GM12878 (cell line): ENCODE data around the gene MAPKAP1. TPM values are rescaled to one million over a fixed set of nuclear protein-coding genes. Genes with fewer than 3 reads are reported as not detected.

ENCODE experiments used
- BCL11A ChIP-seq: IDR thresholded peaks from 2 replicates; pipeline ENCODE4 v1.6.1; 2011; ENCODE audit warnings: low read depth, low read length
- CHD4 ChIP-seq: fragments of 200-600 bp; sonication (generic); IDR thresholded peaks from 2 replicates; pipeline ENCODE4 v1.6.1; 2016; ENCODE audit warnings: mild to moderate bottlenecking
- DPF2 ChIP-seq: fragments of 450-650 bp; IDR thresholded peaks from 2 replicates; pipeline ENCODE4 v1.6.1; 2017; ENCODE audit warnings: mild to moderate bottlenecking
- EP300 ChIP-seq, 2 experiments: fragments of 150-350 bp in 1 of 2; IDR thresholded peaks; 2 replicates each; pipeline ENCODE4 v1.6.1; 2011 to 2012; ENCODE audit warnings: low read depth in 2 of 2, low read length in 2 of 2, borderline replicate concordance in 1 of 2, improper control_type of control experiment in 1 of 2, inconsistent platforms in 1 of 2; ENCODE audit not compliant: control insufficient read depth in 1 of 2
- PAX5 ChIP-seq: IDR thresholded peaks from 2 replicates; pipeline ENCODE4 v1.6.1; 2011; ENCODE audit warnings: low read depth, low read length, borderline replicate concordance
- PML ChIP-seq: IDR thresholded peaks from 2 replicates; pipeline ENCODE4 v1.6.1; 2012; ENCODE audit warnings: low read length, inconsistent platforms
- RAD21 ChIP-seq: IDR thresholded peaks from 2 replicates; pipeline ENCODE4 v1.6.1; 2011; ENCODE audit warnings: mild to moderate bottlenecking, low read depth, low read length, moderate library complexity; ENCODE audit not compliant: insufficient read depth
- RB1 ChIP-seq: fragments of 450-650 bp; formaldehyde crosslinking; IDR thresholded peaks from 2 replicates; pipeline ENCODE4 v1.6.1; 2017; ENCODE audit warnings: mild to moderate bottlenecking, borderline replicate concordance
- RELA ChIP-seq: fragments of 450-650 bp; IDR thresholded peaks from 2 replicates; pipeline ENCODE4 v1.8.0; 2014; ENCODE audit warnings: borderline replicate concordance; ENCODE audit not compliant: partially characterized antibody
- SUZ12 ChIP-seq: fragments of 200-600 bp; sonication (generic); IDR thresholded peaks from one replicate; pipeline ENCODE4 v1.6.1; 2018; ENCODE audit warnings: antibody characterized with exemption, mild to moderate bottlenecking; ENCODE audit not compliant: unreplicated experiment
- TARDBP ChIP-seq: IDR thresholded peaks from 2 replicates; pipeline ENCODE4 v1.6.1; 2016; ENCODE audit warnings: borderline replicate concordance
- TCF3 ChIP-seq: IDR thresholded peaks from 2 replicates; pipeline ENCODE4 v1.6.1; 2012; ENCODE audit warnings: low read depth, mild to moderate bottlenecking, low read length, borderline replicate concordance; ENCODE audit not compliant: insufficient read depth
- YY1 ChIP-seq: IDR thresholded peaks from 2 replicates; pipeline ENCODE4 v1.6.1; 2011; ENCODE audit warnings: low read depth, mild to moderate bottlenecking, low read length
- ZNF24 ChIP-seq: fragments of 450-650 bp; IDR thresholded peaks from 2 replicates; pipeline ENCODE4 v1.6.1; 2017; ENCODE audit warnings: antibody characterized with exemption, mild to moderate bottlenecking
- polyA plus RNA-seq, 11 experiments: library from polyadenylated mRNA; depleted of rRNA in 4 of 11; unstranded in 6 of 11; stranded (reverse) in 5 of 11; fragments of >200 nt; fragmentation: Nextera tagmentation in 4 of 11; fragmentation: Illumina TruSeq in 1 of 11; extraction: Ambion mirVana in 4 of 11; extraction: Trizol in 1 of 11; gene quantifications; 1 replicate in 1 of 11; 2 replicates in 10 of 11; pipeline versions ENCODE4 v1.2.1 to v1.2.3, GENCODE V29; 2011 to 2016; ENCODE audit warnings: inconsistent platforms in 2 of 11, missing spikeins in 2 of 11, low read depth in 1 of 11
- total RNA-seq, 4 experiments: library from RNA; depleted of rRNA in 3 of 4; stranded (reverse); fragments of >200 nt in 3 of 4; fragmentation: Illumina TruSeq in 1 of 4; extraction: Trizol in 1 of 4; gene quantifications; 2 replicates each; pipeline versions ENCODE4 v1.2.1 to v1.2.3, GENCODE V29; 2013 to 2021
- TF ChIP-seq, protein P1 (sequence below): fragments of 150-350 bp; IDR thresholded peaks from 2 replicates; pipeline ENCODE4 v1.6.1; 2016; ENCODE audit warnings: low read depth, low read length
- TF ChIP-seq, protein P2 (sequence below): IDR thresholded peaks from 2 replicates; pipeline ENCODE4 v1.6.1; 2012; ENCODE audit warnings: improper control_type of control experiment, low read depth, low read length; ENCODE audit not compliant: insufficient replicate concordance
- TF ChIP-seq, protein P3 (sequence below): fragments of 450-650 bp; IDR thresholded peaks from 2 replicates; pipeline ENCODE4 v1.6.1; 2014; ENCODE audit warnings: mild to moderate bottlenecking
- TF ChIP-seq, protein P4 (sequence below): IDR thresholded peaks from 2 replicates; pipeline ENCODE4 v1.6.1; 2012; ENCODE audit warnings: low read depth, low read length, improper control_type of control experiment
- TF ChIP-seq, protein P5 (sequence below): fragments of 450-650 bp; IDR thresholded peaks from 2 replicates; pipeline ENCODE4 v1.6.1; 2016; ENCODE audit warnings: mild to moderate bottlenecking

The MAPKAP1 gene
- total and polyA plus RNA-seq, 10 of the 15 experiments (the other 5 are each of a cell fraction or from before 2014, with no cell fraction given): 5.1 to 188 (median 105) TPM

DNA sequence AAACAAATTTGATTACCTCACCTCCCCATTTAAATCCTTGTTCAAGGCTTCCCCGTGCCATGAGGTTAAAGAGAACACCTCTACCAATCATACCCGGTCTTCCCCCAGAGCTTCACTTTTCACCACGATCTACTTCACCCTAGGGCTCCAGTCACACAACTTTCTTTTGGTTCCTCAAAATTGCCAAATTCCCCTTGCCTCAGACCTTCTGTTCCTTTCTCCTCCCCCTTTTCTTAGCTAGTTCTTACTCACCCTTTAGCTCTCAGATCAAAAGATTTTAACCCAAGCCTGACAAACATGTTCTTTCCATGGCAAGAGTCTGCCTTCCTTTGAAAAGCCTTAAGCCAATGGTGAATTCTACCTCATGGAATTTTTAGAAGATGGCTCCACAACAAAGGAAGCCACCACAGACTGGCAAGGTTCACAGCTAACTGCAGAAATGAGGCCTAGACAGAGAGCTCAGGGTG, 56.7 kb downstream of the MAPKAP1 start (continued):
- TF ChIP-seq, protein P1, sequence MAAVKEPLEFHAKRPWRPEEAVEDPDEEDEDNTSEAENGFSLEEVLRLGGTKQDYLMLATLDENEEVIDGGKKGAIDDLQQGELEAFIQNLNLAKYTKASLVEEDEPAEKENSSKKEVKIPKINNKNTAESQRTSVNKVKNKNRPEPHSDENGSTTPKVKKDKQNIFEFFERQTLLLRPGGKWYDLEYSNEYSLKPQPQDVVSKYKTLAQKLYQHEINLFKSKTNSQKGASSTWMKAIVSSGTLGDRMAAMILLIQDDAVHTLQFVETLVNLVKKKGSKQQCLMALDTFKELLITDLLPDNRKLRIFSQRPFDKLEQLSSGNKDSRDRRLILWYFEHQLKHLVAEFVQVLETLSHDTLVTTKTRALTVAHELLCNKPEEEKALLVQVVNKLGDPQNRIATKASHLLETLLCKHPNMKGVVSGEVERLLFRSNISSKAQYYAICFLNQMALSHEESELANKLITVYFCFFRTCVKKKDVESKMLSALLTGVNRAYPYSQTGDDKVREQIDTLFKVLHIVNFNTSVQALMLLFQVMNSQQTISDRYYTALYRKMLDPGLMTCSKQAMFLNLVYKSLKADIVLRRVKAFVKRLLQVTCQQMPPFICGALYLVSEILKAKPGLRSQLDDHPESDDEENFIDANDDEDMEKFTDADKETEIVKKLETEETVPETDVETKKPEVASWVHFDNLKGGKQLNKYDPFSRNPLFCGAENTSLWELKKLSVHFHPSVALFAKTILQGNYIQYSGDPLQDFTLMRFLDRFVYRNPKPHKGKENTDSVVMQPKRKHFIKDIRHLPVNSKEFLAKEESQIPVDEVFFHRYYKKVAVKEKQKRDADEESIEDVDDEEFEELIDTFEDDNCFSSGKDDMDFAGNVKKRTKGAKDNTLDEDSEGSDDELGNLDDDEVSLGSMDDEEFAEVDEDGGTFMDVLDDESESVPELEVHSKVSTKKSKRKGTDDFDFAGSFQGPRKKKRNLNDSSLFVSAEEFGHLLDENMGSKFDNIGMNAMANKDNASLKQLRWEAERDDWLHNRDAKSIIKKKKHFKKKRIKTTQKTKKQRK: no peak
- TF ChIP-seq DPF2 (peak; percentile 93), BCL11A (peak; percentile 98), PAX5 (peak; percentile 95), CHD4 (no peak), TCF3 (no peak), EP300 (IDR thresholded peaks at IDR 0.05; ENCODE audit: borderline replicate concordance in 1 of 2, control insufficient read depth in 1 of 2, low read depth in 2 of 2, low read length in 2 of 2) (peak; percentile 96 to 97), YY1 (peak; percentile 30; the same call in 1 of the 2 replicates), ZNF24 (peak; percentile 58; the same call in 1 of the 2 replicates), RELA (peak; percentile 69), SUZ12 (no peak), RAD21 (no peak), TARDBP (peak; percentile 76; the same call in 1 of the 2 replicates), RB1 (no peak), PML (peak; percentile 79)
- TF ChIP-seq, protein P2, sequence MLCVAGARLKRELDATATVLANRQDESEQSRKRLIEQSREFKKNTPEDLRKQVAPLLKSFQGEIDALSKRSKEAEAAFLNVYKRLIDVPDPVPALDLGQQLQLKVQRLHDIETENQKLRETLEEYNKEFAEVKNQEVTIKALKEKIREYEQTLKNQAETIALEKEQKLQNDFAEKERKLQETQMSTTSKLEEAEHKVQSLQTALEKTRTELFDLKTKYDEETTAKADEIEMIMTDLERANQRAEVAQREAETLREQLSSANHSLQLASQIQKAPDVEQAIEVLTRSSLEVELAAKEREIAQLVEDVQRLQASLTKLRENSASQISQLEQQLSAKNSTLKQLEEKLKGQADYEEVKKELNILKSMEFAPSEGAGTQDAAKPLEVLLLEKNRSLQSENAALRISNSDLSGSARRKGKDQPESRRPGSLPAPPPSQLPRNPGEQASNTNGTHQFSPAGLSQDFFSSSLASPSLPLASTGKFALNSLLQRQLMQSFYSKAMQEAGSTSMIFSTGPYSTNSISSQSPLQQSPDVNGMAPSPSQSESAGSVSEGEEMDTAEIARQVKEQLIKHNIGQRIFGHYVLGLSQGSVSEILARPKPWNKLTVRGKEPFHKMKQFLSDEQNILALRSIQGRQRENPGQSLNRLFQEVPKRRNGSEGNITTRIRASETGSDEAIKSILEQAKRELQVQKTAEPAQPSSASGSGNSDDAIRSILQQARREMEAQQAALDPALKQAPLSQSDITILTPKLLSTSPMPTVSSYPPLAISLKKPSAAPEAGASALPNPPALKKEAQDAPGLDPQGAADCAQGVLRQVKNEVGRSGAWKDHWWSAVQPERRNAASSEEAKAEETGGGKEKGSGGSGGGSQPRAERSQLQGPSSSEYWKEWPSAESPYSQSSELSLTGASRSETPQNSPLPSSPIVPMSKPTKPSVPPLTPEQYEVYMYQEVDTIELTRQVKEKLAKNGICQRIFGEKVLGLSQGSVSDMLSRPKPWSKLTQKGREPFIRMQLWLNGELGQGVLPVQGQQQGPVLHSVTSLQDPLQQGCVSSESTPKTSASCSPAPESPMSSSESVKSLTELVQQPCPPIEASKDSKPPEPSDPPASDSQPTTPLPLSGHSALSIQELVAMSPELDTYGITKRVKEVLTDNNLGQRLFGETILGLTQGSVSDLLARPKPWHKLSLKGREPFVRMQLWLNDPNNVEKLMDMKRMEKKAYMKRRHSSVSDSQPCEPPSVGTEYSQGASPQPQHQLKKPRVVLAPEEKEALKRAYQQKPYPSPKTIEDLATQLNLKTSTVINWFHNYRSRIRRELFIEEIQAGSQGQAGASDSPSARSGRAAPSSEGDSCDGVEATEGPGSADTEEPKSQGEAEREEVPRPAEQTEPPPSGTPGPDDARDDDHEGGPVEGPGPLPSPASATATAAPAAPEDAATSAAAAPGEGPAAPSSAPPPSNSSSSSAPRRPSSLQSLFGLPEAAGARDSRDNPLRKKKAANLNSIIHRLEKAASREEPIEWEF: peak; percentile 40
- TF ChIP-seq, protein P3, sequence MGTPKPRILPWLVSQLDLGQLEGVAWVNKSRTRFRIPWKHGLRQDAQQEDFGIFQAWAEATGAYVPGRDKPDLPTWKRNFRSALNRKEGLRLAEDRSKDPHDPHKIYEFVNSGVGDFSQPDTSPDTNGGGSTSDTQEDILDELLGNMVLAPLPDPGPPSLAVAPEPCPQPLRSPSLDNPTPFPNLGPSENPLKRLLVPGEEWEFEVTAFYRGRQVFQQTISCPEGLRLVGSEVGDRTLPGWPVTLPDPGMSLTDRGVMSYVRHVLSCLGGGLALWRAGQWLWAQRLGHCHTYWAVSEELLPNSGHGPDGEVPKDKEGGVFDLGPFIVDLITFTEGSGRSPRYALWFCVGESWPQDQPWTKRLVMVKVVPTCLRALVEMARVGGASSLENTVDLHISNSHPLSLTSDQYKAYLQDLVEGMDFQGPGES: no peak
- TF ChIP-seq, protein P4, sequence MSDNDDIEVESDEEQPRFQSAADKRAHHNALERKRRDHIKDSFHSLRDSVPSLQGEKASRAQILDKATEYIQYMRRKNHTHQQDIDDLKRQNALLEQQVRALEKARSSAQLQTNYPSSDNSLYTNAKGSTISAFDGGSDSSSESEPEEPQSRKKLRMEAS: no peak
- TF ChIP-seq, protein P5, sequence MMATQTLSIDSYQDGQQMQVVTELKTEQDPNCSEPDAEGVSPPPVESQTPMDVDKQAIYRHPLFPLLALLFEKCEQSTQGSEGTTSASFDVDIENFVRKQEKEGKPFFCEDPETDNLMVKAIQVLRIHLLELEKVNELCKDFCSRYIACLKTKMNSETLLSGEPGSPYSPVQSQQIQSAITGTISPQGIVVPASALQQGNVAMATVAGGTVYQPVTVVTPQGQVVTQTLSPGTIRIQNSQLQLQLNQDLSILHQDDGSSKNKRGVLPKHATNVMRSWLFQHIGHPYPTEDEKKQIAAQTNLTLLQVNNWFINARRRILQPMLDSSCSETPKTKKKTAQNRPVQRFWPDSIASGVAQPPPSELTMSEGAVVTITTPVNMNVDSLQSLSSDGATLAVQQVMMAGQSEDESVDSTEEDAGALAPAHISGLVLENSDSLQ: peak; percentile 44
